GM12892 (cell line): ENCODE data around the gene FXYD7.

Source experiments
- POLR2A ChIP-seq: IDR thresholded peaks from 2 replicates; pipeline ENCODE4 v1.6.1; 2011; ENCODE audit warnings: low read depth, low read length, control low read depth
- POLR2AphosphoS5 ChIP-seq: IDR thresholded peaks from 2 replicates; pipeline ENCODE4 v1.6.1; 2011; ENCODE audit warnings: low read depth, low read length, control low read depth
- TAF1 ChIP-seq: IDR thresholded peaks from 2 replicates; pipeline ENCODE4 v1.6.1; 2011; ENCODE audit warnings: low read depth, mild to moderate bottlenecking, control low read depth, low read length, borderline replicate concordance

DNA sequence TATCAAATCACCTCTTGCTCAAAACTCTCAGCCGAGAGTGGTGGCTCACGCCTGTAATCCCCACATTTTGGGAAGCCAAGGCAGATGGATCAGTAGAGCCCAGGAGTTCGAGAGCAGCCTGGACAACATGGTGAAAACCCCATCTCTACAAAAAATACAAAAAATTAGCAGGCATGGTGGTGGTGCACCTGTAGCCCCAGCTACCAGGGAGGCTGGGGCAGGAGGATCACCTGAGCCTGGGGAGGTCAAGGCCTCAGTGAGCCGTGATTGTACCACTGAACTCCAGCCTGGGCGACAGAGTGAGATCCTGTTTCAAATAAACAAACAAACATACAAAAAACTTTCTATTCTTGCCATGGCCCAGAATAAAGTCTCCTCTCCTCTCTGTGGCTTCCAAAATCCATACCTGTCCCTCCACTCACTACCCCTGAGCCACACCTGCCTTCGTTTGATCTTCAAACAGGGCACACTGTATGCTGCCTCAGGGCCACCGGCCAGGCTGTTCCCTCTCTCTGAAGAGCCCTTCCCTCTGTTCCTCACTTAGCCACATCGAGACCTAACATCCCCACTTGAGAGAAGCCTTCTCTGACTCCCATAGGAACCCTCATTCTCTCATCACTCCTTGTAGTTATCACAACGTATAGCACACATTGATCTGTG lies 14.5 kb upstream of the FXYD7 start:
- TF ChIP-seq POLR2AphosphoS5, result no peak
- no peak for TF ChIP-seq POLR2A
- TF ChIP-seq TAF1, result no peak
